Measurements from ENCODE around the gene MEP1A. TPM values are rescaled to one million over a fixed set of nuclear protein-coding genes. Genes with fewer than 3 reads are reported as not detected.

The MEP1A gene
- total and polyA plus RNA-seq, 2 donors (not counting 3 experiments of a cell fraction or from before 2014, with no cell fraction given) = not detected

GRCh38 chr6:46788791-46789190 is 4.4 kb upstream of the MEP1A start:
- Histone ChIP-seq H3K4me2 (ENCODE audit: insufficient read depth, low read length) (no peak overlapping the region), H3K4me3 (replicated peaks in 1 of 3; ENCODE audit: insufficient read depth in 1 of 3, low read depth in 1 of 3, low read length in 3 of 3) (no peak overlapping the region), H3K9ac (replicated peaks; ENCODE audit: extremely low read depth, insufficient read depth, low read length) (no peak overlapping the region), H4K20me1 (replicated peaks; ENCODE audit: control insufficient read depth, extremely low read depth, insufficient read depth, low read length) (no peaks in the 10 kb centered on the region), H3K27ac (ENCODE audit: insufficient read depth, low read depth, low read length) (no peak overlapping the region), H3K36me3 (ENCODE audit: control insufficient read depth in 2 of 2, extremely low read depth in 1 of 2, insufficient read depth in 2 of 2, low read length in 2 of 2) (no peaks in the 10 kb centered on the region), H3K4me1 (ENCODE audit: control insufficient read depth, extremely low read depth, insufficient read depth, low read length) (no peaks in the 10 kb centered on the region), H3K9me1 (replicated peaks; ENCODE audit: control insufficient read depth, extremely low read depth, insufficient read depth, low read length) (no peaks in the 10 kb centered on the region), H2AFZ (ENCODE audit: low read depth, low read length) (no peak overlapping the region), H3K79me2 (ENCODE audit: control insufficient read depth, insufficient read depth, low read length) (no peaks in the 10 kb centered on the region), H3K27me3 (ENCODE audit: control insufficient read depth in 2 of 2, insufficient read depth in 2 of 2, low read length in 2 of 2) (peaks cover 0 to 5% of the 10 kb centered on the region in 2 experiments), H3K9me3 (replicated peaks; ENCODE audit: control insufficient read depth, insufficient read depth, low read length) (no peaks in the 10 kb centered on the region)
- DNase-seq (ENCODE audit: low read depth, low spot score) = no peak
- POLR2A ChIA-PET = no interaction called here
- no TSS peak for BruUV-seq (replicated peaks)
- TF ChIP-seq FOS (IDR thresholded peaks at IDR 0.05; ENCODE audit: borderline replicate concordance, insufficient read depth, low read length) (no peak), EZH2 (IDR thresholded peaks at IDR 0.05; ENCODE audit: borderline replicate concordance, low read depth, low read length, severe bottlenecking) (no peak), MAX (IDR thresholded peaks at IDR 0.05; ENCODE audit: insufficient read depth, insufficient read length) (no peak), POLR2AphosphoS5 (IDR thresholded peaks at IDR 0.05; ENCODE audit: insufficient read depth, low read depth, low read length) (no peak), CTCF (IDR thresholded peaks at IDR 0.05; ENCODE audit: extremely low read depth in 1 of 2, insufficient read depth in 1 of 2, low read depth in 1 of 2, low read length in 2 of 2) (no peak)
- dilution Hi-C loops (cut with MboI; ENCODE audit: extremely low pct_ligation_motif_present, low sequenced_read_pairs) (no loop called here), intact Hi-C loops (cut with micrococcal nuclease) (no loop called here)
- no peak for FAIRE-seq
- CTCF ChIA-PET = interaction anchor here (1.3 kb wide), 1 partner anchor 11 kb away, joined by 3 read pairs; no protein-coding TSS in a partner anchor

All from endothelial cell of umbilical vein (primary cell).